Ramos (cell line): Measurements from ENCODE around the gene PARP12.

ENCODE experiments used
- in situ Hi-C: fragments of 300-500 bp; cut with MboI; formaldehyde crosslinking; loops from one replicate; pipeline ENCODE4 v1.14.3; 2022; ENCODE audit warnings: low sequenced_read_pairs; ENCODE audit not compliant: unreplicated experiment

PARP12 gene

GRCh38 chr7:139995017-139995915, 67.5 kb downstream of the PARP12 start:
- in situ Hi-C loops, result no loop called here

GRCh38 chr7:139994356-139994755, 68.4 kb downstream of the PARP12 start:
- in situ Hi-C loops, result no loop called here

- in situ Hi-C loops, result no loop called here
Observed at GRCh38 chr7:139993592-139993991, 69.2 kb downstream of the PARP12 start.

GRCh38 chr7:139993169-139993568, 69.6 kb downstream of the PARP12 start:
- in situ Hi-C loops, result no loop called here

GRCh38 chr7:139992353-139993044, 70.3 kb downstream of the PARP12 start:
- in situ Hi-C loops, result no loop called here

- in situ Hi-C loops, result no loop called here
Observed at GRCh38 chr7:139991911-139992310, 70.8 kb downstream of the PARP12 start.

GRCh38 chr7:139991269-139991666, 71.5 kb downstream of the PARP12 start:
- in situ Hi-C loops, result no loop called here

GRCh38 chr7:139990571-139991268, 72.0 kb downstream of the PARP12 start:
- in situ Hi-C loops, result no loop called here

GRCh38 chr7:139990142-139990535, 72.6 kb downstream of the PARP12 start:
- in situ Hi-C loops, result no loop called here

- in situ Hi-C loops, result no loop called here
Observed at GRCh38 chr7:139989366-139990141, 73.2 kb downstream of the PARP12 start.

- in situ Hi-C loops, result no loop called here
Observed at GRCh38 chr7:139987691-139988516, 74.8 kb downstream of the PARP12 start.

GRCh38 chr7:139985811-139986210, 76.9 kb downstream of the PARP12 start:
- in situ Hi-C loops, result no loop called here

GRCh38 chr7:139984642-139985539, 77.9 kb downstream of the PARP12 start:
- in situ Hi-C loops, result no loop called here

GRCh38 chr7:139982927-139983920, 79.5 kb downstream of the PARP12 start:
- in situ Hi-C loops, result no loop called here

- in situ Hi-C loops, result no loop called here
Observed at GRCh38 chr7:139981511-139981895, 81.2 kb downstream of the PARP12 start.

GRCh38 chr7:139976838-139977656, 85.7 kb downstream of the PARP12 start:
- in situ Hi-C loops, result no loop called here
